CD4-positive, alpha-beta T cell treated with Interleukin-4 for 4 hours (primary cell): ENCODE results near the gene APOO.
"Not testable (repeated sequence)": the region's sequence is repeated elsewhere in the genome, so short reads cannot be mapped to it uniquely, and the experiment has no call there.

Source experiments
- DNase-seq: peaks from one replicate; pipeline ENCODE4 v3.0.0-alpha.2; 2020

Gene APOO

DNA sequence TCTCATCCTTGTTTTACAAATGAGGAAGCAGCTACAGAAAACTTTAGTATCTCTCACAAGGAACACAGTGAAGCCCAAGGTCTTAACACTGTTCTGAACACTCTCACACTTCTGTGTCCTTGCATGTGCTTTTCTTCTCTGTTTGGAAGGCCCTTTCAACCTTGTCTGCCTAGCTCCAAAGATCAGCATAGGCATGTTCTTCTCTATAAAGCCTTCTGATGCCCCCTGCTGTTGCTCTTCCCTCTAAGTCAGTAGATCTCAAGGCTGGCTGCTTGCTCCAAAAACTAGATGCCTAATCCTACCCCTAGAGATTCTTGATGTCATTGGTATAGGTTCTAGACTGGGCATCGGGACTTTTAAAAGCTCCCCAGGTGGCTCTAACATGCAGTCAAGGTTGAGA is 5.9 kb downstream of the APOO start:
- DNase-seq = peak; percentile 48

DNA sequence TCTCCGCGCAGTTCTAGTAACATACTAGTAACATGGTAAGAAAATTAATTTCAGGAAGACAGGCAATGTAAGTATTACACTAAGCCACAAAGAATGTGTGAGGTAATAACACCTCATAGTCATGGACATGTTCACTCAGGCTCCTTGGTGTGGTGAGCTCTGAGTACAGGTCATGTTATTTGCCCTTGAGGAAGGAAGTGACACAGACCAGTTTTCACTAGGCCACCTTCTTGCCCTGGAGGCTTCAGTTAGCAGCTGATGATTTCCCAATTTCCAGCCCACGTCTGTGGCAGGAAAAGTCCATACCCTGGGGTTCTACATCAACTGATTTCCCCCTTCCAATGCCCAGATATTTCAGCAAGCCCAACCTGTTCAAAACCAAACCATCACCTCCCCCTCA is 6.7 kb downstream of the APOO start:
- DNase-seq = no peak

DNA sequence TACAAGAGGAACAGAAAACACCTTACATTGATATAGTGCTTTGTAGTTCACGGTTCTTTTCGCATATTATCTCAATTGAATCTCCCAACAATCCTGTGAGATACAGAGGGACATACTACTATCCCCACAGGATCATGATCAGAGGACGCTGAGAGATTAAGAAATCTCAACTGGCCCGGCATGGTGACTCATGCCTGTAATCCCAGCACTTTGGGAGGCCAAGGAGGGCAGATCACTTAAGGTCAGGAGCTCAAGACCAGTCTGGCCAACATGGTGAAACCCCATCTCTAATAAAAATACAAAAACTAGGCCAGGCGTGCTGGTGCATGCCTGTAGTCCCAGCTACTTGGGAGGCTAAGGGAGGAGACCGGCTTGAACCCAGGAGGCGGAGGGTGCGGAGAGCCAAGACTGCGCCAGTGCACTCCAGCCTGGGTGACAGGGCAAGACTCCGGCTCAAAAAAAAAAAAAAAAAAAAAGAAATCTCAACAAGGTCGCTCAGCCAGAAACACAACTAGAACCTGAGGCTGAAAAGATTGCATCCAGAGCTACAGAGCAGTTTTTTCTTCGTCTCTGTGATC is 7.4 kb downstream of the APOO start:
- DNase-seq = no peak

DNA sequence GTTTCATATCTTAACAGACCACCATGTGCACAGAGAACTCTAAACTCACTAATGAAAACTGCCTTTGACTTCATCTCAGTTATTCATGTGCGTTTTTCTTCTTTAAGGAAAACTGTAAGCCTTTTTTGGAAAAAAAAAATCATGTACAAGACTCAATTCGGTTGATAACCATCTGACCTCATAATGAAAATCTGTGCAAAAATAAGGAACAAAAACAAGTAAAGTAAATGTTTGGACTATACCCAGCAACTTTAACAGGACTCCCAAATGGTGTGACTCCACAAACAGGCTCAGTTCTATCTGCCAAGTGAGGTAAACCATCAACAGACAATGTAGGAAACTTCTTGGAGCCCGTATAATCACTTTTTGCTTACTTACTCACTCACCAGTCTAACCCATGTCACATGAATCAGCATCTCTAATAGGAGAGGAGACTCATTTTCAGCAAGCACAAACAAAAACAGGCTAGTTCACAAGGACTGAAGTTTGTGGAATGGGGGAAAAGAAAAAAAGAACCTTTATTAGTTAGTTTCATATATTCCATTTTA is 9.3 kb downstream of the APOO start:
- DNase-seq = no peak

DNA sequence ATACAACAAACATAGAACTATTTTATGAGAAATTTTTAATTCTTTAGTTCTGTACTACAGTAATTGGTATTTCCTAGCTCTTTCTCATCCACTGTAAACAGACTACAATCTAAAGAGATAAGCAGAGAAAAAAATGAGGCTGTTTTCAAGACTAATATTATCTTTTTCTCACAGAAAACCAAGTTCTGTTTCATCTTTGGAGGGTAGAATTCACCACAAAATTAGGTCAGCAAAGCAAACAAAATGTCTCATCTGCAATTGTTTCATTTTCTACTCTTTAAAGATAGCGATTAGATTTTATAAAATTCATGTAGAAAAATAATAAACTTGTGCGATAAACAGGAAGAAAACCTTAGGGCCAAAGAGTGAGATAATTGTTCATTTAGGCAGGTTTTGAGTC is 10.8 kb downstream of the APOO start:
- DNase-seq = no peak

DNA sequence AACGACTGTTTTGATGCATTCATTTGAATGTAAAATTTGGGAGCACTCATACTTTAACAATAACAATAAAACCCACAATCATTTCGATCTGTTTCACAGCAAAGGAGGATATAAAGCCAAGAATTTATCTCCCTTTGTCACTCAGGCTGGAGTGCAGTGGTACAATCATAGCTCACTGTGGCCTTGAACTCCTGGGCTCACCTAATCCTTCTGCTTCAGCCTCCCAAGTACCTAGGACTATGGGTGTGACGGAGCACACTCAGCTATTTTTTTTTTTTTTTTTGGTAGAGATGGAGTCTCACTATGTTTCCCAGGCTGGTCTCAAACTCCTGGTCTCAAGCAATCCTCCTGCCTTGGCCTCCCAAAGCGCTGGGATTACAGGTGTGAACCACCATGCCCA is 11.2 kb downstream of the APOO start:
- DNase-seq = not testable (repeated sequence)

DNA sequence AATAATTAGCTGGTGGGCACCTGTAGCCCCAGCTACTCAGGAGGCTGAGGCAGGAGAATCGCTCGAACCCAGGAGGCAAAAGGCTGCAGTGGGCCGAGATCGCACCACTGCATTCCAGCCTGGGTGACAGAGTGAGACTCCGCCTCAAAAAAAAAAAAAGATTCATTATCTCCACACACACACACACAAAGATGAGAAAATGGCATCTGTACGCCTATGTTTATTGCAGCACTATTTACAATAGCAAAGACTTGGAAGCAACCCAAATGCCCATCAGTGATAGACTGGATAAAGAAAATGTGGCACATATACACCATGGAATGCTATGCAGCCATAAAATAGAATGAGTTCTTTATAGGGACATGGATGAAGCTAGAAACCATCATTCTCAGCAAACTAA is 12.7 kb downstream of the APOO start:
- not testable (repeated sequence) for DNase-seq

DNA sequence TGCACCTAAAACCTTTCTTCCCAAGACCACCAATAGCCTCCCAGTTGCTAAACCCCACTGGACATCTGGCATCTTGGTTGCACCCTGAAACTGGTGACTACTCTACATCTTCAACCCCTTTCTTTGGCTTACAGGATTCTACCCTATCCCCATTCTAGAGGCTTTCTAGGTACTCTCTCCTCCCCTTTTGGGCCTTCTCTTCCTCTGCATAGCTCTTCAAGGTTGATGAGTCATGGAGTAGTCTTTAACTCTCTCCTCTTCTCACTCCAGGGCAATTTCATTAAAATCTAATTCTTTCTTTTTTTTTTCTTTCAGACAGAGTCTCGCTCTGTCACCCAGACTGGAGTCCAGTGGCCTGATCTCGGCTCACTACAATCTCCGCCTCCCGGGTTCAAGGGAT is 16.8 kb downstream of the APOO start:
- DNase-seq = no peak

DNA sequence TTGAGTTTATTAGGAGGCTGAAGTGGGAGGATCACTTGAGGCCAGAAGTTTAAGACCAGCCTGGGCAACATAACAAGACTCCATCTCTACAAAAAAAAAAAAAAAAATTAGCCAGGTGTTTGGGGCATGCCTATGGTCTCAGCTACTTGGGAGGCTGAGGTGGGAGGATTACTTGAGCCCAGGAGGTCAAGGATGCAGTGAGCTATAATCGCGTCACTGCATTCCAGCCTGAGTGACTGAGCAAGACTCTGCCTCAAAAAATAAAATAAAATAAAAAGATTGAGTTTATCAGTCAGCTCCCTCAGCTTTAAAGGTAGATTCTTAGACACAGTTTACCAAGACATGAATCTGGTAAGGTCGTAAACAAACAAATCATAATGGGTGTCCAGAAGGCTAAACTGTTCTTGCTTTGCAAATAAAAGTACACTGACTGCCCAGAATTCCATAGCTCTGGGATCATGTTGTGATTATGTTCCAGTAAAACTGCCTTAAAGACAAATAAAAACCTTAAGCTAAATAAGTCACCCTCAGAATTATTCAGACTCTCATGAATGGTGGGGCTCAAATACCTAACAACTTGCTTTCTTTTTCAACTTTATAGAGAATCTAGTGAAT is 18.7 kb downstream of the APOO start:
- no peak for DNase-seq

DNA sequence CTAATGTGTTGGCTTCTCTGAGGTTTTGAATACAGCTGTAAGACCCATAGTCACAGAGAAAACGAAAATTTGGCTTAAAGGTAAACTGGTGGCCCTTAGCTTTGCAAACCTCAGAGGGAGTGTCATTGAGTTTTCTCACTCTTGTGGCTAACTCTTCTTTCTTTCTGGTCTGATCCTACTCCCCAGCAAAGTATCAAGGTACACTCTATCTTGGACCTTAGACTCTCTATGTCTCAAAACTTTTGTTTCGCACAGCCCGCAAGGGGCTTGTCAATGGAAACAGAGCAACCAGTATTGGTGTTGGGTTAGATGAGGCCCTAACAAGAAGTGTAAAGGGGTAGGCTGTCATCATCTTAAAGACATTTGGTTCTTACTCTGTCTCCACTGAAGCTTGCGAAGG is 19.8 kb downstream of the APOO start:
- DNase-seq = no peak

DNA sequence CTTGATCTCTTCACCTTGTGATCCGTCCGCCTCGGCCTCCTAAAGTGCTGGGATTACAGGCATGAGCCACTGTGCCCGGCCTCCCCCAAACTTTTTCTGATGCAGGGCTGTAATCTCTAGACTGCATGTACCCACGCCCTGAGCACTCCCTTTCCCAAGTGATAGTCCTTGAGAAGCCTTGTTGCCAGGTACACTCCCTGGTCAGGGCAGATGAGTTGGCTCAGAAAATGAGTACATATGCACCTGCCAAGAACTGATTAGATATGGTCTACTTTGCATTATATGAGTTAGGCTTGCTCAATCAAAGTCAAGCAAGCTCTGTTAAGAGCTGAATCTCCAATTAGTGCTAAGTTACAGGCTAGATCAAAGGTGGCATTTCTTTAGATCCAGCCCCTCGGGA is 20.3 kb downstream of the APOO start:
- no peak for DNase-seq

DNA sequence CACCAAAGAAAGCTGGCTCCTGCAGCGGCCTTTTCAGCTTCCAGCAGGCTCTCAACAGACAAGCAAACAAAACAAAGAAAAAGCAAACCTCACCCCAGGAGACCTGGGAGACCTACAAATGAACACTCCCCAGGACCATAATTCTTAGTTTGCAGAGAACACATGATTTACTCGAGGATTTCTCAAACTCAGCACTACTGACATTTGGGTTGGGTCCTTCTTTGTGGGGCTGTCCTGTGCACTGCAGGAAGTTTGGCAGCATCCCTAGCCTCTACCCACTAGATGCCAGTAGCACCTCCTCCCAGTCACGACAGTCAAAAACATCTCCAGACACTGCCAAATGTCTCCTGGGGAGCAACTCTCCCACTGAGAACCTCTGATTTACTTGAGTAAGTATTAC is 21.9 kb downstream of the APOO start:
- DNase-seq = no peak

DNA sequence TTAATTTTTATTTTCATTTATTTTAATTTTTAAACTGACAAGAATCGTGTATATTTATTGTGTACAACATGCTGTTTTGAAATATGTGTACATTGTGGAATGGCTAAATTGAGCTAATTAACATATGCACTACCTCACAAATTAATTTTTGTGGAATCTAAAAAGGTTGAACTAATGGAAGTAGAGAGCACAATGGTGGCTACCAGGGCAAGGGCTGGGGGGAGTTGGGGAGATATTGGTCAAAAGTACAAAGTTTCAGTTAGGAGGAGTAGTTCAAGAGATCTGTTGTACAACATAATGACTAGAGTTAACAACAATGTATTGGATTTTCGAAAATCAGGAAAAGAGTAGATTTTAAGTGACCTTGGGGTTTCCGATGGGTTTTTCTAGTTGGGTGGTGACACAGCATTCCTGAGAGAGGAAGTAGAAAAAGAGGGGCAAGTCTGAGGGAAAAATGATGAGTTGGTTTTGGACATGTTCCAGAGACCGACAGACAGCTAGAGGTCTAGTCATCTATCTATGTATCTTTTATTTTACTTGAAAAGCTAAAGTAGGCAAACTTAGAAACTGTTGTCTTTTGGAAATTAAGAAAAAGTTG is 23.2 kb downstream of the APOO start:
- no peak for DNase-seq

DNA sequence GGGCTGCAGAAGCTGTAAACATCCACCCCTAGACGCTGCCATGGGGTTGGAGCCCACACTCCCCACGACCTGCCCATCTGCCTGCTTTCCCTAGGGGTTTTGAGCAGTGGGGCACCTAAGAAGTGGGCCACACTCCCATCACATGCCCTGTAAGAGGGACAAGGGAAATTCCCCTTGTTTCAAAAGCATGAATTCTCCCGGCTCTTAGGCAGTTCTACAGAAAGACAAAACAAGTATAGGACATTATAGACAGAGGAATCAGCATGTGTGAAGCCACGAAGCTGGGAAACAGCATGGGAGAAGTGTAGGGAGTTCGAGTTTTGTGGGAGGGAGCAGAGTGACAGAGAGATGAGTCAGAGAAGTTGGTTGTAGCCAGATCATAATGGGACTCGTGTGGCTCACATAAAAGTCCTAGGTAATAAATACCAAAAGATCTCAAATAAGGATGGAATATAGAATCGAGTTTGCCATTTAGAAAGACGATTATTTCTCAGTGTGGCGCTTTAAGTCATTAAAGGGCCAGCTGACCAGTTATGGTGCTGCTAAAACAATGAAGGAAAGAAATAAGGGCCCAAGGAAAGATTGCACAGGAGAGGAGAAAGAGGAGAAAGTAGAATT is 23.9 kb downstream of the APOO start:
- no peak for DNase-seq

DNA sequence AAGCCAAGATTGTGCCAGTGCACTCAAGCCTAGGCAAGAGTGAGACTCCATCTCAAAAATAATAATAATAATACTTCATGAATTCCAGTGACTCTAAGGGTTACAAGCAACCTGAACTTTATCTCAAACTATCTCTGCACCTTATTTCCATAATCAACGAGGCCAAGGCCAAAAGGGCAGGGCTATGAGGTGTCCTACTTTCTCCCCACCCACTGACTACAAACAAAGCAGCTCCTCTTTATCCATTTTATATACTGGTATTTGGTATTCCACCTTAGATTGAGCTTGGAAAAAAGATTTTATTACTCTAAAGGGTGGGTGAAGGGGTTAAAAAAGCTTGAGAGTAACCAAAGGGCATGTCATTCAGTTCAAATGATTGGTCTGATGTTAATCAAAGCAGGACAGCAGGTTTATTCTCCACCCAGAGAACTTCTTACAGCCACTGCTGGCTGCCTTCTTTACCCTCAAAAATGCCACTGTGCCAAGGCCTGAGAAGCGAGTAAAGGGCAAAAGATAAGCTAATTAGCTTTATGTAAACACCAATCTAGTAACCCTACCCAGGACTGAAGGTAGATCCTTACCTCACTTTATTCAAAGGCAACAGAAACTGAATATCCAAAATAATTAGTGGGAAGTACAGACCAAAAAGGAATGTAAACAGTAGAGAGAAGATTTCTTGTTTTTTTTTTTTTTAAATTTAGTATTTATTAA is 28.2 kb downstream of the APOO start:
- DNase-seq = no peak

DNA sequence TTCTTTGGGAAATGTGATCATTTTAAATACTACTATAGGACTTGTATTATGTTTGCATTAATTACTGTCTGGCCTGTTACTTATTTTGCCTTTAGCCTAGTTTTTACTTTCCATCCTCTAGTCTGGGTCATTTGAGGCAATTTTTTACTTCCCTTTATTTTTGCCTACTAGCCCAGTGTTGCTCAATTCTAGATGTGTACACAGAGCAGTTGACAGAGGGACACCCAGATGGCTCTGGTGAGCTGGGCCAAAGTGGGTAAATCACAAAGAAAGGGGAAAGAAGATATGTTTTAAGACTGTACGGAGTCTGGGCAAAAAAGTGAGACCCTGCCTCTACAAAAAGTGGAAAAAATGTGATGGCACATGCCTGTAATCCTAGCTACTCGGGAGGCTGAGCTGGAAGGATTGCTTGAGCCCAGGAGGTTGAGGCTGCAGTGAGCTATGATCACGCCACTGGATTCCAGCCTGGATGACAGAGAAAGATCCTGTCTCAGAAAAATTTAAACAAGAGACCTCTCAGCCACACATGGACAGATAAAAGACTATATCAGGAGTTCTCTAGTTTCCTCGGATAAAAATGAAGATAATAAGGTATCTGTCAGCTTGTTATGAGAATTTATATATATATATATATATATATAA is 35.7 kb downstream of the APOO start:
- DNase-seq = no peak

DNA sequence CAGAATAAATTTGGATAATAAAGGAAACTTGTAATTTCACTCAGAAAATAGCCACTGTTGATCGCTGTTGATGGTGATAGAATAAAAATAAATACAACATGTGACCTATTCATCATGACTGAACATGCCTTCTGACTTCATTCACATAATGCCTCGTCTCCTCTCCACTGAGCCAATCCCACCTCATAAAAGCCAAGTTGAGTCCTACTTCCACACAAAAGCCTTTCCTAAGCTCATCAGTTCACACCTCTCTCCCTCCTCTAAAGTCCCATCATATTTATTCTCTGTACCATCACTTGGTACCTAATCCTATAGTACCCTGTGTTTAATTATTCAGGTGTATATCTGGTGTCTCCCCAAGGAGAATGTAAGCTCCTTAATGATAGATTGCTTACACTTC is 37.7 kb downstream of the APOO start:
- DNase-seq = no peak

DNA sequence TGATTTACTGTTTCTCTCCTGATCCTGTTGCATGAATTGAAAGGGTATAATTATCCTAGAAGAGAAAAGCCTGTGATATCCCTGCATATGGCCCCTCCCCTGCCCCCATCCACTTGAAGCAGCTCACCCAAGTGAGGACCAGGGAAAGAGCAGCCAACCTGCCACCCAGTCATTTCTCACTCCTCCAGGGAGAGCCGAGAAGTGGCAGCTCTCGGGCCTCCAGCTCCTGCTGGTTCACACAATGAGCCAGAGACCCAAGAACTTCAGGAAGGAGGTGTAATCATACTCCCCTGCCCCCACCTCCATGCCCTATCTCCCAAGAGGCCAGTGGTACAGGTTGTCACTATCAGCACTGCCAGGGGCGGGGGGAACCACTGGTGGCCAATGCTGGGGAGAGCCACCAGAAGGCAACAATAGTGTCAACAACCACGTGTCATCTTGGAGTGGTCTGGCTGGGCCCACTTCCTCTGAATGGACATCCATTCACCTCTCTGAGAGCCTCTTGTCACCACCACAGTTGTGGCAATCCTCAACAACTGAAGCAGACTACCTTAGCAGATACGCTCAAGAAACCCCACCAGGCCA is 42.9 kb downstream of the APOO start:
- no peak for DNase-seq

DNA sequence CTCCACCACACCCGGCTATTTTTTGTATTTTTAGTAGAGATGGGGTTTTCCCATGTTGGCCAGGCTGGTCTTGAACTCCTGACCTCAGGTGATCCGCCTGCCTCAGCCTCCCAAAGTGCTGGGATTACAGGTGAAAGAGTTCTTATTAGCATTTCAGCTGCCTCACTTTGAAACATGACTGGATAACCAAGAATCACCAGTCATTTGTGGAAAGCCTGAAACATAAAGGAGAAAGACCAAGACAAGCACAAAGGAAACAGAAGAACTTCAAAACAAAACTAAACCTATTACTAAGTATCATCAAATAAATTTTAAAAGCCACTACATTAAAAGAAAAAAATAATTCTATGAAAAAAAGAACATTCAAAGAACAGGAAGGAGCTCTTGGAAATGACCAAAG is 45.8 kb downstream of the APOO start:
- DNase-seq = not testable (repeated sequence)

DNA sequence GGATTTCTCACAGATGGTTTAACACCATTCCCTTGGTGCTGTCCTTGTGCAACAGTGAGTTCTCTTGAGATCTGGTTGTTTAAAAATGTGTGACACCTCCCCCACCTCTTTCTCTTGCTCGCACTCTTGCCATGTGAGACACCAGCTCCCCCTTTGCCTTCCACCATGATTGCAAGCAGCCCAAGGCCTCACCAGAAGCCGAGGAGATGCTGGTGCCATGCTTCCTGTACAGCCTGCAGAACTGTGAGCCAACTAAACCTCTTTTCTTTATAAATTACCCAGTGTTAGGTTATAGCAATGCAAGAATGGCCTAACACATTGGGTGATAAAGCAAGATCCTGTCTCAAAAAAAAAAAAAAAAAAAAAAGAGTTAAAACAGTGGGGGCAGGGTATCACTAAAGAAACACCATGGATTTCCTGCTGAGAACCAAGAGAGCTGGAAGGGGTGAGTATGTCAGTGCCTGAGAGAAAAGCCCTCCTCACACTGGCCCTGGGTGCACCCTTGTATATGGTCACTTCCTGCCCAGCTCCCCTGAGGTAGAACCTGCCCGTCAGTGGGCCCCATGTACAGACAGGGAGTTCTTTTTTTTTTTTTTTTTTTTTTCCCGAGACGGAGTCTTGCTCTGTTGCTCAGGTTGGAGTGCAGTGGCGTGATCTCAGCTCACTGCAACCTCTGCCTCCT is 46.4 kb downstream of the APOO start:
- DNase-seq = no peak

DNA sequence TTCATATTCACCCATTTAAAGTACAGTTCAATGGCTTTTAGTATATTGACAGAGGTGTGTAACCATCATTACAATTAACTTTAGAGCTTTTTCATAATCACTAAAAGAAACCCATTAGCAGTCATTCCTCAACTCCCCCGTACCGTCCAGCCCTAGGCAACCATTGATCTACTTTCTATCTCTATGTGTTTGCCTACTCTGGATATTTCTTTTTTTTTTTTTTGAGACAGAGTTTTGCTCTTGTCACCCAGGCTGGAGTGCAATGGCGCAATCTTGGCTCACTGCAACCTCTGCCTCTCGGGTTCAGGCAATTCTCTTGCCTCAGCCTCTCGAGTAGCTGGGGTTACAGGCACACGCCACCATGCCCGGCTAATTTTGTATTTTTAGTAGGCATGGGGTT is 48.5 kb downstream of the APOO start:
- DNase-seq = not testable (repeated sequence)

DNA sequence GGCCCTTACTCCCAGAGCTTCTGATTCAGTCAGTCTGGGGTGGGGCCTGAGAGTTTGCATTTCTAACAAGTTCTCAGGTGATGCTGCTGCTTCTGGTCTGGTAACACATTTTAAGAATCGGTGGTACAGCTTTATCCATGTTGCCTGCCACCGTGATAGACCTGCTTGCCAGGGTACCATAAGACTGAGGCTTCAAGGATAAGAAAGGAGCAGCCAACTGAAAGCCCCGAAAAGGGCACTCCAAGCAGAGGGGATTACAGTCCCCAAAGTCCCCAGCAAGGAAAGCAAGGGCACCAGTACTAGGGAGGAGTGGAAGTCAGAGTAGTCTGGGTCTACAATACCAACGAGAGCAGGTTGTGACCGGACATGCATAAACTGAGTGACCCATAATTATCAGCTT is 49.8 kb downstream of the APOO start:
- no peak for DNase-seq
